Measurements from ENCODE around the gene OLFM2.

GRCh38 chr19:9836021-9836420 lies 100.3 kb downstream of the OLFM2 start:
- TF ChIP-seq EZH2 (IDR thresholded peaks at IDR 0.05) (no peak), CTCF (IDR thresholded peaks at IDR 0.05) (no peak), EZH2phosphoT487 (IDR thresholded peaks at IDR 0.05) (no peak)

All from neural progenitor cell (in vitro differentiated cells).